Hepatocyte (in vitro differentiated cells): ENCODE results near the gene ALG12.

ENCODE experiments used
- EZH2 ChIP-seq: fragments of 200-600 bp; sonication (generic); IDR thresholded peaks from 2 replicates; pipeline ENCODE4 v1.6.1; 2016; ENCODE audit warnings: antibody characterized with exemption, mild to moderate bottlenecking, borderline replicate concordance
- TF ChIP-seq, protein P1 (sequence below): fragments of 200-600 bp; sonication (generic); IDR thresholded peaks from 2 replicates; pipeline ENCODE4 v1.5.1; 2016; ENCODE audit warnings: antibody characterized with exemption, mild to moderate bottlenecking; ENCODE audit not compliant: poor library complexity

DNA sequence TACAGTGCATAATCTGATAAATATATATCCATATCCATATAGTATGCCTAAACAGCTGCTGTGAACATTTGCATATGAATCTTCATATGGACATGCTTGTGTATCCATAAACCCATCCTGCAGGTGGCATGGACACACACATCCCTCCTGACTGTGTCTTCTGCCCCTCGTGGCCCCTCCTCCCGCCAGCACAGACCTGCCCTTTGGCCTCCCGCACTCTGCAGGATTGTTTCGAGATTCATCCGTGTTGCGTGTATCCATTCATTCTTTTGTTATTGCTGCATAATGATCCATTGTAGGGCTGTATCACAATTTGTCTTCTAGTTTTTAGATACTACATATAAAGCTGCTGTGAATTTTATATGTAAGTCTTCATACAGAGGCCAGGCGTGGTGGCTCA is 40.6 kb downstream of the ALG12 start:
- TF ChIP-seq, protein P1, sequence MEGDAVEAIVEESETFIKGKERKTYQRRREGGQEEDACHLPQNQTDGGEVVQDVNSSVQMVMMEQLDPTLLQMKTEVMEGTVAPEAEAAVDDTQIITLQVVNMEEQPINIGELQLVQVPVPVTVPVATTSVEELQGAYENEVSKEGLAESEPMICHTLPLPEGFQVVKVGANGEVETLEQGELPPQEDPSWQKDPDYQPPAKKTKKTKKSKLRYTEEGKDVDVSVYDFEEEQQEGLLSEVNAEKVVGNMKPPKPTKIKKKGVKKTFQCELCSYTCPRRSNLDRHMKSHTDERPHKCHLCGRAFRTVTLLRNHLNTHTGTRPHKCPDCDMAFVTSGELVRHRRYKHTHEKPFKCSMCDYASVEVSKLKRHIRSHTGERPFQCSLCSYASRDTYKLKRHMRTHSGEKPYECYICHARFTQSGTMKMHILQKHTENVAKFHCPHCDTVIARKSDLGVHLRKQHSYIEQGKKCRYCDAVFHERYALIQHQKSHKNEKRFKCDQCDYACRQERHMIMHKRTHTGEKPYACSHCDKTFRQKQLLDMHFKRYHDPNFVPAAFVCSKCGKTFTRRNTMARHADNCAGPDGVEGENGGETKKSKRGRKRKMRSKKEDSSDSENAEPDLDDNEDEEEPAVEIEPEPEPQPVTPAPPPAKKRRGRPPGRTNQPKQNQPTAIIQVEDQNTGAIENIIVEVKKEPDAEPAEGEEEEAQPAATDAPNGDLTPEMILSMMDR, result no peak
- no peak for TF ChIP-seq EZH2
